C4-2B (cell line): ENCODE measurements around the gene KRT39.

Experiments
- ZFX ChIP-seq: fragments of 450-650 bp; IDR thresholded peaks from 2 replicates; pipeline ENCODE4 v1.6.1; 2017
- TF ChIP-seq, protein P1 (sequence below): fragments of 450-650 bp; conservative IDR thresholded peaks from 2 replicates; pipeline ENCODE4 v1.5.1; 2017; ENCODE audit warnings: mild to moderate bottlenecking

DNA sequence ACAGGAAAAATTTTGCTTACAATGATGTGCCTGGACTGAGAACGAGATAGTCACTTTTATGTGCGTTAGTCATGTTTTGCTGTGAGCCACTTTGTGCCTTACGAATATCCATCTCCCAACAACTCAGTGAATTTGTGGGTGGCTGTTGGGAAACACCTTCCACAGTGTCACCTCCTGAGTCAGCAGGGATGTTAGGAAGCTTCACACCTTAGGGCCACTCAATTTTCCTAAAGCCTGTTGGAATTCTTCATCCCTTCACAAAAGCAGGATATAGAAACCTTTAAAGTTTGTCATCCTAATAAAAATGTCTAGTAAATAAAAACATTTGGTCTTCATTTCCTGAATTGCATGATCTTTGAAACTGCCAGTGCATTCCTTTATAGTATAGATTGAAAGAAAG is 46.4 kb upstream of the KRT39 start:
- TF ChIP-seq, protein P1, sequence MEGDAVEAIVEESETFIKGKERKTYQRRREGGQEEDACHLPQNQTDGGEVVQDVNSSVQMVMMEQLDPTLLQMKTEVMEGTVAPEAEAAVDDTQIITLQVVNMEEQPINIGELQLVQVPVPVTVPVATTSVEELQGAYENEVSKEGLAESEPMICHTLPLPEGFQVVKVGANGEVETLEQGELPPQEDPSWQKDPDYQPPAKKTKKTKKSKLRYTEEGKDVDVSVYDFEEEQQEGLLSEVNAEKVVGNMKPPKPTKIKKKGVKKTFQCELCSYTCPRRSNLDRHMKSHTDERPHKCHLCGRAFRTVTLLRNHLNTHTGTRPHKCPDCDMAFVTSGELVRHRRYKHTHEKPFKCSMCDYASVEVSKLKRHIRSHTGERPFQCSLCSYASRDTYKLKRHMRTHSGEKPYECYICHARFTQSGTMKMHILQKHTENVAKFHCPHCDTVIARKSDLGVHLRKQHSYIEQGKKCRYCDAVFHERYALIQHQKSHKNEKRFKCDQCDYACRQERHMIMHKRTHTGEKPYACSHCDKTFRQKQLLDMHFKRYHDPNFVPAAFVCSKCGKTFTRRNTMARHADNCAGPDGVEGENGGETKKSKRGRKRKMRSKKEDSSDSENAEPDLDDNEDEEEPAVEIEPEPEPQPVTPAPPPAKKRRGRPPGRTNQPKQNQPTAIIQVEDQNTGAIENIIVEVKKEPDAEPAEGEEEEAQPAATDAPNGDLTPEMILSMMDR = no peak
- TF ChIP-seq ZFX = no peak
